ENCODE results near the gene KRTAP22-2. TPM values are rescaled to one million over a fixed set of nuclear protein-coding genes. Genes with fewer than 3 reads are reported as not detected.

The KRTAP22-2 gene
- total RNA-seq, 3 donors from 2014 or later: not detected

DNA sequence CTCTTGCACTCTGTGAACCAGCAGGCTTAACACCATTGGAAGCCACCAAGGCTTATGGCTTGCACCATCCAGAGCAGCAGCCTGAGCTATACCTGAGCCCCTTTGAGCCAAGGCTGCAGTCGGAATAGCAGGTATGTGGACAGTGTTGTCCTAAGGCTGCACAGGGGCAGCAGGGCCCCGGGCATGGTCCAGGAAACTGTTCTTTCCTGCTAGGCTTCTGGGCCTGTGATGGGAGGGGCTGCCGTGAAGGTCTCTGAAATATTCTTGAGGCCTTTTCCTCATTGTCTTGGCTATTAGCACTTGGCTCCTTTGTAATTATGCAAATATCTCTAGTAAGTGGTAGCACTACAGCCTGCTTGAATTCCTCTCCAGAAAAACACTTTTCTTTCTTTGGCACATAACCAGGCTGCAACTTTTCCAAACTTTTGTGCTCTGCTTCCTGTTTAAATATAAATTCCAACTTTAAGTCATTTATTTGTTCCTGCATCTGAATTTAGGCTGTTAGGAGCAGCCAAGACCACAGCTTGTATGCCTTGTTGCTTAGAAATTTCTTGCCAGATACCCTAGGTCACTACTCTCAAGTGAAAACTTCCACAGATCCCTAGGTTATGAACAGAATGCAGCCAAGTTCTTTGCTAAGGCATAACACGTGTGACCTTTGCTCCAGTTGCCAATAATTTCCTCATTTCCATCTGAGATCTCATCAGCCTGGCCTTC, 35.4 kb upstream of the KRTAP22-2 start:
- TF ChIP-seq, protein P1, sequence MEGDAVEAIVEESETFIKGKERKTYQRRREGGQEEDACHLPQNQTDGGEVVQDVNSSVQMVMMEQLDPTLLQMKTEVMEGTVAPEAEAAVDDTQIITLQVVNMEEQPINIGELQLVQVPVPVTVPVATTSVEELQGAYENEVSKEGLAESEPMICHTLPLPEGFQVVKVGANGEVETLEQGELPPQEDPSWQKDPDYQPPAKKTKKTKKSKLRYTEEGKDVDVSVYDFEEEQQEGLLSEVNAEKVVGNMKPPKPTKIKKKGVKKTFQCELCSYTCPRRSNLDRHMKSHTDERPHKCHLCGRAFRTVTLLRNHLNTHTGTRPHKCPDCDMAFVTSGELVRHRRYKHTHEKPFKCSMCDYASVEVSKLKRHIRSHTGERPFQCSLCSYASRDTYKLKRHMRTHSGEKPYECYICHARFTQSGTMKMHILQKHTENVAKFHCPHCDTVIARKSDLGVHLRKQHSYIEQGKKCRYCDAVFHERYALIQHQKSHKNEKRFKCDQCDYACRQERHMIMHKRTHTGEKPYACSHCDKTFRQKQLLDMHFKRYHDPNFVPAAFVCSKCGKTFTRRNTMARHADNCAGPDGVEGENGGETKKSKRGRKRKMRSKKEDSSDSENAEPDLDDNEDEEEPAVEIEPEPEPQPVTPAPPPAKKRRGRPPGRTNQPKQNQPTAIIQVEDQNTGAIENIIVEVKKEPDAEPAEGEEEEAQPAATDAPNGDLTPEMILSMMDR (IDR thresholded peaks at IDR 0.05): no peak
- TF ChIP-seq POLR2AphosphoS5 (IDR thresholded peaks at IDR 0.05): no peak
- TF ChIP-seq POLR2A (IDR thresholded peaks at IDR 0.05): no peak

DNA sequence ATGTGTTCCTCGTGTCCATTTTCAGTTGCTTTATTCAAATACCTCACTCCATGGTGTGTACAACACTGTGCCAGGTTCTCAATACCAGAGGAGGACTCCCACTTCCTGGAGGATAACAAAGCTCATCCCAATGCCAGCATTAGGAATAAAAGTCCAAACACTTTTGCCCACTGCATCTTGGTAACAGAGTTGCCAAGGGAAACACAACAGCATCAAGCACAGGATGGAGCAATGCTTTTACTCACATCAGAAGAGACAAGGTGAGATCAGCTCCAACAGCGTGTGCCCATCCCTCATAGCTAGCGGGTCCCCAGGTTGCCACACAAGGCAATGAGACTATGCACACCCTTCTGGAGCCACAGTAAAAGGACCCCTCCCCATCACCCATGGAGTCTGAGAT, 33.2 kb upstream of the KRTAP22-2 start:
- Histone ChIP-seq H3K4me3 (no peak overlapping the region), H3K27me3 (no peaks in the 10 kb centered on the region), H3K36me3 (no peaks in the 10 kb centered on the region), H3K4me1 (no peaks in the 10 kb centered on the region), H3K27ac (no peak overlapping the region), H3K9me3 (peaks cover 0 to 10% of the 10 kb centered on the region in 2 donors)
- TF ChIP-seq POLR2AphosphoS5 (IDR thresholded peaks at IDR 0.05) (no peak), POLR2A (IDR thresholded peaks at IDR 0.05) (no peak)
- TF ChIP-seq, protein P1 (IDR thresholded peaks at IDR 0.05): no peak
- DNase-seq (ENCODE audit: low spot score in 2 of 2): no peak
- intact Hi-C loops (cut with DNase I; ENCODE audit: low total_unique reads): no loop called here

More for the DNA sequence above, 35.4 kb upstream of the KRTAP22-2 start:
- Histone ChIP-seq H3K9me3 (peaks cover 0 to 10% of the 10 kb centered on the region in 2 donors), H3K27ac (no peak overlapping the region), H3K36me3 (no peaks in the 10 kb centered on the region), H3K4me1 (no peaks in the 10 kb centered on the region), H3K4me3 (no peak overlapping the region), H3K27me3 (no peaks in the 10 kb centered on the region)
- DNase-seq (ENCODE audit: low spot score in 2 of 2): no peak
- intact Hi-C loops (cut with DNase I; ENCODE audit: low total_unique reads): no loop called here

DNA sequence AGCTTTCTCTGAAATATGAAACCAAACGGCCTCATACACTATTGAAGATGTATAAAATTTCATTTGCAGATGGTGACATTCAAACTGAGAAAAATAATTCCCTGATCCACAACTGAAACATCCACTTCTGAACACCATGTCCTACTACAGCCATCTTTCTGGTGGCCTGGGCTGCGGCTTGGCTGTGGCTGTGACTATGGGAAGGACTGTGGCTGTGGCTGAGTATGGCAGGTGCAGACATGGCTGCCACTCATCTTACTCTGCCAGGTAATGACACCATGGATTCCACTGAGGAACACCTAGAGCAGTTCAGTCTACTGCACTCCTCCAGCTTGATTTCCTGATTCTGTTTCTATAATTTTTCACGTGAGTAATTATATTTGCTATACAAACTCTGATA, 30.3 kb upstream of the KRTAP22-2 start, which contains the start of gene KRTAP20-4:
TSS of gene KRTAP20-4 (plus strand) at position 106 of the 400 bp plus-strand sequence.
- Histone ChIP-seq H3K9me3 (peaks cover 0 to 10% of the 10 kb centered on the region in 2 donors), H3K27ac (no peak within 1 kb of the TSS), H3K4me1 (no peaks in the 10 kb centered on the region), H3K27me3 (no peaks in the 10 kb centered on the region), H3K4me3 (no peak within 1 kb of the TSS), H3K36me3 (no peaks in the 10 kb centered on the region)
- intact Hi-C loops (cut with DNase I; ENCODE audit: low total_unique reads): no loop called here
- TF ChIP-seq, protein P1 (IDR thresholded peaks at IDR 0.05): no peak
- TF ChIP-seq POLR2AphosphoS5 (IDR thresholded peaks at IDR 0.05) (no peak), POLR2A (IDR thresholded peaks at IDR 0.05) (no peak)
- no peak for DNase-seq (ENCODE audit: low spot score in 2 of 2)

DNA sequence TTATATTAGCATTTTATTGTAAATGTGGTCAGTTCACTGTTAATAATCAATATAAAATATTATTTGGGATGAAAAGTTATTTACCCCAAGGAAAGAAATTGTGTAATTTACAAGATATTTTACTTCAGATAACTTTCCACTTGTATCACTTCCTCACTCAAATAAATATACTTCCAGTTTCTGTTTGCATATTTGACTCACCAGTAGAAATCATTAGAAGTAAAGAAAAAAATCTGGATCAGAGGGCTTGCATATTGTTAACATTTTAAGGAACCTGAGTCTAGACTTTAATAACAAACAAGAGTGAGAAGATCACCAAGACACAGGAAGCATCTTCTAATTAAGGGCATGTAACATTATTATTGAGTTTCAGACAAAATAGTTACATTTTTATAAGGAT, 29.9 kb upstream of the KRTAP22-2 start:
- no peaks in the 10 kb centered on the region for H3K27me3 ChIP-seq
- H3K4me3 ChIP-seq: no peak overlapping the region
- TF ChIP-seq, protein P1 (IDR thresholded peaks at IDR 0.05): no peak
- TF ChIP-seq POLR2A (IDR thresholded peaks at IDR 0.05) (no peak), POLR2AphosphoS5 (IDR thresholded peaks at IDR 0.05) (no peak)
- no peak overlapping the region for H3K27ac ChIP-seq
- no peaks in the 10 kb centered on the region for H3K4me1 ChIP-seq
- intact Hi-C loops (cut with DNase I; ENCODE audit: low total_unique reads): no loop called here
- DNase-seq (ENCODE audit: low spot score in 2 of 2): no peak
- no peaks in the 10 kb centered on the region for H3K36me3 ChIP-seq
- peaks cover 0 to 5% of the 10 kb centered on the region in 2 donors for H3K9me3 ChIP-seq

DNA sequence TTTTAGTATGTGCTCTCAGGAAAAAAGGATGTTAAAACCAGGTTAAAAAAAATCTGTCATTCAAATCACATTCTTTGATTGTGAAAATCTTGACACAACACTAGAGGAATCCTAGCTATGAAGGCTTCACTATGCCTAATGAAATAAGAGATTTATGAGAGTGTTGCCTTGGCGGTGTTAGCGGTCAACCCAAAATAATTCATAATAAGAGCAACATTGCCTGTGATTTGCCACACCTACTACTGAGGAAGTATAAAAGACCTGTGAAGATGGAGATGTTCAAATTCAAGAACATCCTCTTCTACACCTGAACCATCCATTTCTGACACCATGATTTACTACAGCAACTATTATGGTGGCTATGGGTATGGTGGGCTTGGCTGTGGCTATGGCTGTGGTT, 25.9 kb upstream of the KRTAP22-2 start, which contains the start of gene KRTAP20-1:
TSS of gene KRTAP20-1 (plus strand) at position 301 of the 400 bp plus-strand sequence. CDS start at position 331, 30 bp downstream.
- Histone ChIP-seq H3K27me3 (no peaks in the 10 kb centered on the region), H3K4me1 (no peaks in the 10 kb centered on the region), H3K36me3 (no peaks in the 10 kb centered on the region), H3K27ac (no peak within 1 kb of the TSS), H3K9me3 (no peaks in the 10 kb centered on the region), H3K4me3 (no peak within 1 kb of the TSS)
- intact Hi-C loops (cut with DNase I; ENCODE audit: low total_unique reads): no loop called here
- TF ChIP-seq, protein P1 (IDR thresholded peaks at IDR 0.05): no peak
- TF ChIP-seq POLR2A (IDR thresholded peaks at IDR 0.05) (no peak), POLR2AphosphoS5 (IDR thresholded peaks at IDR 0.05) (no peak)
- no peak for DNase-seq (ENCODE audit: low spot score in 2 of 2)

Data from breast epithelium (tissue), 4 donors.